ENCODE results near the gene OSBPL9. TPM values are rescaled to one million over a fixed set of nuclear protein-coding genes. Genes with fewer than 3 reads are reported as not detected.
A peak's percentile ranks its signal among the peaks of the same experiment; 100 is the strongest.
"Not testable (repeated sequence)": the region's sequence is repeated elsewhere in the genome, so short reads cannot be mapped to it uniquely, and the experiment has no call there.

The OSBPL9 gene
- total RNA-seq, 1 experiment from 2014 or later: 61.9 TPM

DNA sequence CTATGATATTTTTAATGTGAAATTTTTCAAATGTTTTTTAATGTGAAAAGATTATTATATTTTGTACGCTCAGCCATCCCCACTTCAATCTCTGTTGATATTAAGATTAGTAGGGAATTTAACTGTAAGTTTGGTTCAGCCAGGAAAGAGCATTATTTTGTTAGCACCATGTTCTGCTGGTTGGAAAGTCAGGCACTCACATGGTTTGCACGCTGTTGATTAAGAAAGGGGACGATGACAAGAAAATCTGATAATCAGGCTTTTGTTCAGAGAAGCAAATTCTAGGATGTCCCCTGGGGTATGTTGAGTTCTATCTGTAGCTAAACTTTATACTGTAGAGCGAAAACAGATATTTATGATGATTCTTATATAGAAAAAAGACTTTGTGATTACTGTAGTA, 115.1 kb downstream of the OSBPL9 start:
- intact Hi-C loops (cut with micrococcal nuclease; ENCODE audit: unreplicated experiment): no loop called here
- no TSS peak for BruUV-seq (replicated peaks)
- ChIA-PET CTCF (interaction anchor here (0.9 kb wide), 1 partner anchor 37 kb away, joined by 3 read pairs; no protein-coding TSS in a partner anchor), POLR2A (no interaction called here)
- no peak for DNase-seq
- H3K9me3 ChIP-seq: no peaks in the 10 kb centered on the region
- H3K4me1 ChIP-seq: peaks cover 33% of the 10 kb centered on the region
- Mint-ChIP-seq H3K36me3 (ENCODE audit: insufficient read depth, unreplicated experiment) (peaks cover 12% of the 10 kb centered on the region), H3K4me1 (ENCODE audit: low read depth, unreplicated experiment) (peaks cover 41% of the 10 kb centered on the region), H3K9me3 (ENCODE audit: unreplicated experiment) (no peaks in the 10 kb centered on the region), H3K27ac (ENCODE audit: unreplicated experiment) (no peak overlapping the region), H3K4me3 (ENCODE audit: unreplicated experiment) (no peak overlapping the region), H3K27me3 (ENCODE audit: insufficient read depth, unreplicated experiment) (no peaks in the 10 kb centered on the region)
- H3K4me3 ChIP-seq (ENCODE audit: low read depth, low read length): no peak overlapping the region
- TF ChIP-seq, protein P1, sequence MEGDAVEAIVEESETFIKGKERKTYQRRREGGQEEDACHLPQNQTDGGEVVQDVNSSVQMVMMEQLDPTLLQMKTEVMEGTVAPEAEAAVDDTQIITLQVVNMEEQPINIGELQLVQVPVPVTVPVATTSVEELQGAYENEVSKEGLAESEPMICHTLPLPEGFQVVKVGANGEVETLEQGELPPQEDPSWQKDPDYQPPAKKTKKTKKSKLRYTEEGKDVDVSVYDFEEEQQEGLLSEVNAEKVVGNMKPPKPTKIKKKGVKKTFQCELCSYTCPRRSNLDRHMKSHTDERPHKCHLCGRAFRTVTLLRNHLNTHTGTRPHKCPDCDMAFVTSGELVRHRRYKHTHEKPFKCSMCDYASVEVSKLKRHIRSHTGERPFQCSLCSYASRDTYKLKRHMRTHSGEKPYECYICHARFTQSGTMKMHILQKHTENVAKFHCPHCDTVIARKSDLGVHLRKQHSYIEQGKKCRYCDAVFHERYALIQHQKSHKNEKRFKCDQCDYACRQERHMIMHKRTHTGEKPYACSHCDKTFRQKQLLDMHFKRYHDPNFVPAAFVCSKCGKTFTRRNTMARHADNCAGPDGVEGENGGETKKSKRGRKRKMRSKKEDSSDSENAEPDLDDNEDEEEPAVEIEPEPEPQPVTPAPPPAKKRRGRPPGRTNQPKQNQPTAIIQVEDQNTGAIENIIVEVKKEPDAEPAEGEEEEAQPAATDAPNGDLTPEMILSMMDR (IDR thresholded peaks at IDR 0.05; ENCODE audit: insufficient read depth in 1 of 2, low read depth in 1 of 2, low read length in 1 of 2, severe bottlenecking in 1 of 2, unreplicated experiment in 1 of 2): no peak
- no peaks in the 10 kb centered on the region for H3K27me3 ChIP-seq (replicated peaks; ENCODE audit: control insufficient read depth, insufficient read depth, low read length)
- H3K36me3 ChIP-seq (ENCODE audit: control insufficient read depth, insufficient read depth, low read length): no peaks in the 10 kb centered on the region; the same call in 1 of the 2 replicates

DNA sequence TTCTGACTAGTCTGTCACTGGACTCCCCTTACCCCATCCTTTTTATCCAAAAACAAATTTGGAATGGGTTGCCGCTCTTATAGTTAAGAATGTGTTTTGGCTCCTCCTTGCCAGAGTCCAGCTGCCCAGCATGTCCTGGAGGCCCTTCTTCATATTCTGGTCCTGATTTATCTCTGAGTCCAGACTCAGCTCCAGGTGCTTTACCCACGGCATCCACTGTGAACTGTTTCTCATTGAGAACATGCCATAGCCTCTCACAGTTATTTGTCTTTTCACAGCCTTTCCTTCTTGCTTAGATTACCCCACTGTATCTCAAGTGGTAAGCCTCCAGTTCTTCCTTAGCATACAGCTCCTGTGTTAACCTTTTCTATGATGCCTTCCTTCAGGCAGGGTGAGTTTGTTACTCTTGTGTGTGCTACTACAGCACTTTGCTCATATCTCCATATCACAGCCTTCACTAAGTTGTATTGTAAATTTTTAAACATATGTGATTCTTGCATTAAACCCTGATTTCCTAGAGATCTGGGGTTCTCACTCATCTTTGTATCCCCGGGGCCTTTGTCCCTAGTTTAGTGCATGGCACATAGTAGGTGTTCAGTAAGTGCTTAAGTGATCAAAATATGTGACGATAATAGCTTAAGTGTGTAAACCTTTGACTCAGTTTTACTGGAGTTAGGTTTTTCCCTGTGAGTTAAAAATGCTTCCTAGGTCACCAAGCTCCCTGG, 116.0 kb downstream of the OSBPL9 start:
- ChIA-PET POLR2A (no interaction called here), CTCF (interaction anchor here (0.9 kb wide), 1 partner anchor 36 kb away, joined by 3 read pairs; no protein-coding TSS in a partner anchor)
- no peaks in the 10 kb centered on the region; the same call in 1 of the 2 replicates for H3K36me3 ChIP-seq (ENCODE audit: control insufficient read depth, insufficient read depth, low read length)
- Mint-ChIP-seq H3K4me3 (ENCODE audit: unreplicated experiment) (peak overlapping the region; percentile 15), H3K36me3 (ENCODE audit: insufficient read depth, unreplicated experiment) (peaks cover 12% of the 10 kb centered on the region), H3K27ac (ENCODE audit: unreplicated experiment) (no peak overlapping the region), H3K27me3 (ENCODE audit: insufficient read depth, unreplicated experiment) (no peaks in the 10 kb centered on the region), H3K9me3 (ENCODE audit: unreplicated experiment) (no peaks in the 10 kb centered on the region), H3K4me1 (ENCODE audit: low read depth, unreplicated experiment) (peaks cover 38% of the 10 kb centered on the region)
- no peak overlapping the region for H3K4me3 ChIP-seq (ENCODE audit: low read depth, low read length)
- BruUV-seq (replicated peaks): no TSS peak
- DNase-seq: no peak
- TF ChIP-seq, protein P1 (IDR thresholded peaks at IDR 0.05; ENCODE audit: insufficient read depth in 1 of 2, low read depth in 1 of 2, low read length in 1 of 2, severe bottlenecking in 1 of 2, unreplicated experiment in 1 of 2): no peak
- no peaks in the 10 kb centered on the region for H3K27me3 ChIP-seq (replicated peaks; ENCODE audit: control insufficient read depth, insufficient read depth, low read length)
- H3K4me1 ChIP-seq: peaks cover 42% of the 10 kb centered on the region
- intact Hi-C loops (cut with micrococcal nuclease; ENCODE audit: unreplicated experiment): no loop called here
- H3K9me3 ChIP-seq: no peaks in the 10 kb centered on the region

DNA sequence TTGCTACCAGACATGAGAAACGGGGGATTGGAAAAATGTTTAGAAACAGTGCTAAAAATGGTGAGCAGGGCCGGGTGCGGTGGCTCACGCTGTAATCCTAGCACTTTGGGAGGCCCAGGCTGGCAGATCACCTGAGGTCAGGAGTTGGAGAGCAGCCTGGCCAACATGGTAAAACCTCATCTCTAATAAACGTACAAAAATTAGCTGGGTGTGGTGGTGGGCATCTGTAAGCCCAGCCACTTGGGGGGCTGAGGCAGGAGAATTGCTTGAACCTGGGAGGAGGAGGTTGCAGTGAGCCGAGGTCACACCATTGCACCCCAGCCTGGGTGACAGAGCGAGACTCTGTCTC, 116.5 kb downstream of the OSBPL9 start:
- H3K27ac Mint-ChIP-seq (ENCODE audit: unreplicated experiment); H3K27me3 ChIP-seq (replicated peaks; ENCODE audit: control insufficient read depth, insufficient read depth, low read length): not testable (repeated sequence)

More for the DNA sequence above, 116.5 kb downstream of the OSBPL9 start:
- POLR2A ChIA-PET; H3K36me3 Mint-ChIP-seq (ENCODE audit: insufficient read depth, unreplicated experiment); CTCF ChIA-PET; BruUV-seq (replicated peaks); H3K4me3 Mint-ChIP-seq (ENCODE audit: unreplicated experiment); DNase-seq; H3K27me3 Mint-ChIP-seq (ENCODE audit: insufficient read depth, unreplicated experiment); intact Hi-C loops (cut with micrococcal nuclease; ENCODE audit: unreplicated experiment); H3K36me3 ChIP-seq (ENCODE audit: control insufficient read depth, insufficient read depth, low read length); H3K4me3 ChIP-seq (ENCODE audit: low read depth, low read length); H3K9me3 ChIP-seq; H3K9me3 Mint-ChIP-seq (ENCODE audit: unreplicated experiment): not testable (repeated sequence)
- peaks cover 44% of the 10 kb centered on the region for H3K4me1 ChIP-seq
- H3K4me1 Mint-ChIP-seq (ENCODE audit: low read depth, unreplicated experiment): peaks cover 33% of the 10 kb centered on the region
